Gastrocnemius medialis (tissue), 4 donors: ENCODE data around the gene PECR. TPM values are rescaled to one million over a fixed set of nuclear protein-coding genes. Genes with fewer than 3 reads are reported as not detected.

Experiments
- ATAC-seq, 2 donors: fragments of 150-250 bp; one replicate each; pipeline ENCODE4 v1.9.1; 2016
- DNase-seq, 2 donors: peaks; one replicate each; pipeline ENCODE4 v3.0.0-alpha.2; 2019
- H3K27ac ChIP-seq, 4 donors: fragments of 200-600 bp; sonication (generic); 1 replicate in 1 of 4; 2 replicates in 3 of 4; pipeline ENCODE4 v1.5.1; 2016 to 2018; ENCODE audit warnings: mild to moderate bottlenecking in 2 of 4, moderate library complexity in 1 of 4
- H3K27me3 ChIP-seq, 3 donors: fragments of 200-600 bp; sonication (generic) in 2 of 3; 1 replicate in 1 of 3; 2 replicates in 2 of 3; pipeline versions ENCODE4 v1.5.1 to v1.6.0; 2016 to 2019; ENCODE audit warnings: mild to moderate bottlenecking in 1 of 3, moderate library complexity in 1 of 3
- H3K36me3 ChIP-seq, 2 donors: fragments of 200-600 bp; sonication (generic) in 1 of 2; one replicate each; pipeline ENCODE4 v1.5.1; 2017 to 2018
- H3K4me1 ChIP-seq, 2 donors: fragments of 200-600 bp; sonication (generic) in 1 of 2; one replicate each; pipeline ENCODE4 v1.5.1; 2016 to 2017; ENCODE audit warnings: mild to moderate bottlenecking in 2 of 2
- H3K4me3 ChIP-seq, 4 donors: fragments of 200-600 bp; sonication (generic) in 3 of 4; 1 replicate in 1 of 4; 2 replicates in 3 of 4; pipeline ENCODE4 v1.5.1; 2016 to 2019; ENCODE audit warnings: mild to moderate bottlenecking in 2 of 4
- H3K9me3 ChIP-seq, 3 donors: fragments of 200-600 bp; sonication (generic) in 2 of 3; 1 replicate in 1 of 3; 2 replicates in 2 of 3; pipeline ENCODE4 v1.5.1; 2016 to 2019
- POLR2A ChIP-seq, 2 donors: fragments of 450-650 bp; IDR thresholded peaks; one replicate each; pipeline ENCODE4 v1.6.1; 2017; ENCODE audit warnings: antibody characterized with exemption in 2 of 2, mild to moderate bottlenecking in 2 of 2, moderate library complexity in 2 of 2
- in situ Hi-C, 4 donors: fragments of 200-750 bp; cut with MboI; loops; one replicate each; pipeline versions ENCODE4 v1.15.0 to v1.8.0; 2017; ENCODE audit warnings: low sequenced_read_pairs in 4 of 4
- intact Hi-C: fragments of 100-400 bp; cut with DNase I; formaldehyde crosslinking; loops from one replicate; pipeline ENCODE4 v1.15.1; 2023; ENCODE audit warnings: low total_unique reads
- total RNA-seq, 4 donors: library from RNA; depleted of rRNA; stranded (reverse); fragments of >200 nt; gene quantifications; one replicate each; pipeline versions ENCODE4 v1.1.0 to v1.2.3, GENCODE V29; 2016
- TF ChIP-seq, protein P1 (sequence below), 5 experiments: fragments of 450-650 bp in 3 of 5; fragments of 200-600 bp in 2 of 5; sonication (generic) in 2 of 5; IDR thresholded peaks in 4 of 5; conservative IDR thresholded peaks in 1 of 5; 1 replicate in 4 of 5; 2 replicates in 1 of 5; pipeline ENCODE4 v1.5.1; 2016 to 2019; ENCODE audit warnings: antibody characterized with exemption in 5 of 5, mild to moderate bottlenecking in 3 of 5, moderate library complexity in 3 of 5

PECR gene
- total RNA-seq, 4 donors from 2014 or later, result 0.42 to 7.5 (median 1.5) TPM

GRCh38 chr2:216094701-216095100 lies 13.1 kb upstream of the PECR start:
- in situ Hi-C loops, result no loop called here
- no peak for DNase-seq

DNA sequence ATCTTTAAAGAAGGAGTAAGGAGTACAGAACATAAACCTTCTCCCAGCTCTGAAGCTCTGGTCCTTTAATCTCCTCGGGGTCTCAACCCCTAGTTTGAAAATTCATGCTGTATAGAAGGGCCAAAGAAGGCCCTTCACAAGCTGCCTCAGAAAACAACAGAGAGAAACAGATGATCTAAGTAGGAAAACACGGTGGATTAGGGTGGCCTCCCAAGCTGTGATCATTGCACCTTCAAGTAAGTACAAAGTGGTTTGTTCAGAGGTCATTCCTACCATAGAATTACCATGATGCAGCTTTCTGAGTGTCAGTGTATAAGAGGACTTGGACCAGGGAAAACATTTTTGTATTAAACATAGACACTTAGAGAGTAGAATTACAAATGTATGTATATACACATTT lies 11.0 kb upstream of the PECR start:
- ATAC-seq (no peak), DNase-seq (no peak)
- intact Hi-C loops, result no loop called here
- TF ChIP-seq, protein P1, sequence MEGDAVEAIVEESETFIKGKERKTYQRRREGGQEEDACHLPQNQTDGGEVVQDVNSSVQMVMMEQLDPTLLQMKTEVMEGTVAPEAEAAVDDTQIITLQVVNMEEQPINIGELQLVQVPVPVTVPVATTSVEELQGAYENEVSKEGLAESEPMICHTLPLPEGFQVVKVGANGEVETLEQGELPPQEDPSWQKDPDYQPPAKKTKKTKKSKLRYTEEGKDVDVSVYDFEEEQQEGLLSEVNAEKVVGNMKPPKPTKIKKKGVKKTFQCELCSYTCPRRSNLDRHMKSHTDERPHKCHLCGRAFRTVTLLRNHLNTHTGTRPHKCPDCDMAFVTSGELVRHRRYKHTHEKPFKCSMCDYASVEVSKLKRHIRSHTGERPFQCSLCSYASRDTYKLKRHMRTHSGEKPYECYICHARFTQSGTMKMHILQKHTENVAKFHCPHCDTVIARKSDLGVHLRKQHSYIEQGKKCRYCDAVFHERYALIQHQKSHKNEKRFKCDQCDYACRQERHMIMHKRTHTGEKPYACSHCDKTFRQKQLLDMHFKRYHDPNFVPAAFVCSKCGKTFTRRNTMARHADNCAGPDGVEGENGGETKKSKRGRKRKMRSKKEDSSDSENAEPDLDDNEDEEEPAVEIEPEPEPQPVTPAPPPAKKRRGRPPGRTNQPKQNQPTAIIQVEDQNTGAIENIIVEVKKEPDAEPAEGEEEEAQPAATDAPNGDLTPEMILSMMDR (IDR thresholded peaks at IDR 0.05 in 4 of 5, conservative IDR thresholded peaks at IDR 0.05 in 1 of 5), result no peak
- no peak for TF ChIP-seq POLR2A (IDR thresholded peaks at IDR 0.05)
- no peak overlapping the region for H3K27ac ChIP-seq
- no peaks in the 10 kb centered on the region for H3K36me3 ChIP-seq
- H3K4me1 ChIP-seq, result no peaks in the 10 kb centered on the region
- no peaks in the 10 kb centered on the region for H3K27me3 ChIP-seq
- no peaks in the 10 kb centered on the region for H3K9me3 ChIP-seq
- no peak overlapping the region for H3K4me3 ChIP-seq
- in situ Hi-C loops, result no loop called here

More at GRCh38 chr2:216094701-216095100, 13.1 kb upstream of the PECR start:
- Histone ChIP-seq H3K36me3 (no peaks in the 10 kb centered on the region), H3K4me3 (no peak overlapping the region), H3K27ac (no peak overlapping the region), H3K27me3 (no peaks in the 10 kb centered on the region), H3K9me3 (no peaks in the 10 kb centered on the region), H3K4me1 (no peaks in the 10 kb centered on the region)
- intact Hi-C loops, result no loop called here
- TF ChIP-seq POLR2A (IDR thresholded peaks at IDR 0.05), result no peak
- TF ChIP-seq, protein P1 (IDR thresholded peaks at IDR 0.05 in 4 of 5, conservative IDR thresholded peaks at IDR 0.05 in 1 of 5), result no peak
- no peak for ATAC-seq

- ATAC-seq (no peak), DNase-seq (no peak)
- no peaks in the 10 kb centered on the region for H3K9me3 ChIP-seq
- in situ Hi-C loops, result no loop called here
- intact Hi-C loops, result no loop called here
- H3K36me3 ChIP-seq, result no peaks in the 10 kb centered on the region
- no peaks in the 10 kb centered on the region for H3K27me3 ChIP-seq
- no peak overlapping the region for H3K4me3 ChIP-seq
- TF ChIP-seq, protein P1 (IDR thresholded peaks at IDR 0.05 in 4 of 5, conservative IDR thresholded peaks at IDR 0.05 in 1 of 5), result no peak
- no peak for TF ChIP-seq POLR2A (IDR thresholded peaks at IDR 0.05)
- no peak overlapping the region for H3K27ac ChIP-seq
- no peaks in the 10 kb centered on the region for H3K4me1 ChIP-seq
Observed at GRCh38 chr2:216090369-216090786, 8.8 kb upstream of the PECR start.

DNA sequence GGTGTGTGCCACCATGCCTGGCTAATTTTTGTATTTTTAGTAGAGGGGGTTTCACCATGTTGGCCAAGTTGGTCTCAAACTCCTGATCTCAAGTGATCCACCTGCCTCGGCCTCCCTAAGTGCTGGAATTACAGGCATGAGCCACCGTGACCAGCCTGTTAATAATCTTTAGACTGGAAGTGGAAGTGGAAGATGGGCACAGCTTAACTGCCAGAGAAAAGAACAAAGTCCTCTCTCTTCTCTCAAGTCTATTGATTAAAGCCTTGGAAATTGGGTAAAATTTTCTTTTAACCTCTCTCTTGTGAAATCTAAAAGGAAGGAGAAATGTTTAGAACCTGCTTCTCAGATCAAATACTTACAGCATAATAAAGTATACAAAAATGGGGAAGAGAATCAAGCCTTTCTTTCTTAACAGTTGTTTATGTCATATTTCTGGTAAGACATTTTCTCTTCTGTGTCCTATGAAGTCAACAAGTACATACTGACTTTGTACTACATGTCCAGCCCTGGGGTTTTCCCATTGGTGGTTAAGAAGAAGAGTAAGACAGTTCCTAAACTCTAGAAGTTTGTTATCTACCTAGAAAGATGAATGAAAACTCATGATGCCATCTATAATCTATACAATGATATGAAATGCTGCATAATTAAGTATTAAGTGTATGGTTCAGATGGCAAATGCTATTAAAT lies 4.7 kb upstream of the PECR start:
- TF ChIP-seq, protein P1 (IDR thresholded peaks at IDR 0.05 in 4 of 5, conservative IDR thresholded peaks at IDR 0.05 in 1 of 5), result no peak
- TF ChIP-seq POLR2A (IDR thresholded peaks at IDR 0.05), result no peak
- Histone ChIP-seq H3K9me3 (no peaks in the 10 kb centered on the region), H3K4me1 (peaks cover 5 to 13% of the 10 kb centered on the region in 2 donors), H3K27me3 (no peaks in the 10 kb centered on the region), H3K4me3 (no peak overlapping the region), H3K36me3 (no peaks in the 10 kb centered on the region), H3K27ac (no peak overlapping the region)
- in situ Hi-C loops (no loop called here), intact Hi-C loops (no loop called here)
- ATAC-seq (no peak), DNase-seq (no peak)

- DNase-seq, result no peak
- Histone ChIP-seq H3K27me3 (no peaks in the 10 kb centered on the region), H3K36me3 (no peaks in the 10 kb centered on the region), H3K4me3 (no peak overlapping the region), H3K9me3 (no peaks in the 10 kb centered on the region), H3K27ac (no peak overlapping the region), H3K4me1 (peaks cover 9 to 17% of the 10 kb centered on the region in 2 donors)
- TF ChIP-seq, protein P1 (IDR thresholded peaks at IDR 0.05 in 4 of 5, conservative IDR thresholded peaks at IDR 0.05 in 1 of 5), result no peak
- in situ Hi-C loops, result no loop called here
- no peak for ATAC-seq
- intact Hi-C loops, result no loop called here
Observed at GRCh38 chr2:216084547-216084946, 2.9 kb upstream of the PECR start.
